ENCODE results near the gene PCDH7. TPM values are rescaled to one million over a fixed set of nuclear protein-coding genes. Genes with fewer than 3 reads are reported as not detected.
A peak's percentile ranks its signal among the peaks of the same experiment; 100 is the strongest.

PCDH7 gene
- total RNA-seq (1 to 10 TPM in 2 of 6 donors, under 1 TPM in 4; 0.25 to 6.4 (median 0.53) TPM), polyA plus RNA-seq (under 1 TPM; 0.34 to 0.52 TPM)

- H3K27me3 ChIP-seq, result peaks cover 3 to 45% (median 9%) of the 10 kb centered on the region in 4 donors
- DNase-seq (peak in 4 of 6 donors; percentile 14 to 61 (median 30)), FAIRE-seq (no peak), ATAC-seq (peak in 3 of 4 donors; percentile 19 to 49 (median 38))
- H3K4me1 ChIP-seq, result peaks cover 17 to 23% (median 22%) of the 10 kb centered on the region in 3 donors
- no peak within 1 kb of the TSS for H3K27ac ChIP-seq
- no peaks in the 10 kb centered on the region for H3K9me3 ChIP-seq
- no peak for TF ChIP-seq CTCF (IDR thresholded peaks at IDR 0.05)
- no peaks in the 10 kb centered on the region for H3K36me3 ChIP-seq
- H3K4me3 ChIP-seq, result peak within 1 kb of the TSS; percentile 12 to 40 (median 18)
- intact Hi-C loops (cut with DNase I), result no loop called here
- 0 to 1% methylated on average over 44 of the region's 44 CpGs for WGBS, 2 donors
Measured at GRCh38 chr4:30720021-30720660, at the start of gene PCDH7. Gene PCDH7 (plus strand): TSS chr4:30720369. CDS start chr4:30721423, 1,054 bp downstream.

GRCh38 chr4:30671926-30672448 is 48.2 kb upstream of the PCDH7 start:
- FAIRE-seq, result no peak
- Histone ChIP-seq H3K36me3 (no peaks in the 10 kb centered on the region), H3K4me3 (no peak overlapping the region), H3K27me3 (no peaks in the 10 kb centered on the region), H3K27ac (no peak overlapping the region), H3K9me3 (no peaks in the 10 kb centered on the region), H3K4me1 (no peaks in the 10 kb centered on the region)
- TF ChIP-seq CTCF (IDR thresholded peaks at IDR 0.05), result no peak
- intact Hi-C loops (cut with DNase I), result no loop called here
- 81 to 90% methylated on average over 3 of the region's 3 CpGs for WGBS, 2 donors
- no peak for DNase-seq
- no peak for ATAC-seq

GRCh38 chr4:30696191-30696590 is 24.0 kb upstream of the PCDH7 start:
- no peaks in the 10 kb centered on the region for H3K27me3 ChIP-seq
- no peaks in the 10 kb centered on the region for H3K36me3 ChIP-seq
- no peak for TF ChIP-seq CTCF (IDR thresholded peaks at IDR 0.05)
- H3K27ac ChIP-seq, result no peak overlapping the region
- ATAC-seq (no peak), FAIRE-seq (no peak), DNase-seq (no peak)
- H3K4me1 ChIP-seq, result no peaks in the 10 kb centered on the region
- intact Hi-C loops (cut with DNase I), result no loop called here
- H3K9me3 ChIP-seq, result no peaks in the 10 kb centered on the region
- no peak overlapping the region for H3K4me3 ChIP-seq

- FAIRE-seq (no peak), ATAC-seq (peak; percentile 61 to 81 (median 66)), DNase-seq (peak in 3 of 6 donors; percentile 22 to 55 (median 25))
- Histone ChIP-seq H3K9me3 (no peaks in the 10 kb centered on the region), H3K4me1 (peaks cover 3 to 11% (median 10%) of the 10 kb centered on the region in 3 donors), H3K4me3 (no peak overlapping the region), H3K36me3 (no peaks in the 10 kb centered on the region), H3K27me3 (peaks cover 0 to 19% (median 0%) of the 10 kb centered on the region in 4 donors), H3K27ac (no peak overlapping the region)
- TF ChIP-seq CTCF (IDR thresholded peaks at IDR 0.05), result peak; percentile 35 to 58 (median 57)
- WGBS, 2 donors, result 34 to 47% methylated on average over 6 of the region's 6 CpGs
- intact Hi-C loops (cut with DNase I), result no loop called here
Measured at GRCh38 chr4:30714408-30715031, 5.6 kb upstream of the PCDH7 start.

Measured in pancreas (tissue), 10 donors.